A549 (cell line): ENCODE data around the gene LNPEP.

Experiments used
- HDAC2 ChIP-seq: fragments of 200-600 bp; sonication (generic); IDR thresholded peaks from 2 replicates; pipeline ENCODE4 v1.6.1; 2016
- MAFK ChIP-seq: fragments of 450-650 bp; IDR thresholded peaks from 2 replicates; pipeline ENCODE4 v1.6.1; 2014; ENCODE audit not compliant: partially characterized antibody
- POLR2A ChIP-seq: IDR thresholded peaks from 2 replicates; pipeline ENCODE4 v1.6.1; 2012; ENCODE audit warnings: mild to moderate bottlenecking, low read length
- RAD21 ChIP-seq, 2 experiments: fragments of >200 bp in 1 of 2; sonication (Bioruptor Twin) in 1 of 2; formaldehyde crosslinking in 1 of 2; IDR thresholded peaks in 1 of 2; conservative IDR thresholded peaks in 1 of 2; 2 replicates in 1 of 2; 3 replicates in 1 of 2; pipeline ENCODE4 v1.6.1; 2012 to 2018; ENCODE audit warnings: inconsistent platforms in 1 of 2
- SMC3 ChIP-seq: fragments of >200 bp; sonication (Bioruptor Twin); formaldehyde crosslinking; IDR thresholded peaks from 3 replicates; pipeline ENCODE4 v1.6.1; 2018; ENCODE audit warnings: inconsistent platforms
- TF ChIP-seq, protein P1 (sequence below): fragments of >200 bp; sonication (Bioruptor Twin); formaldehyde crosslinking; IDR thresholded peaks from 3 replicates; pipeline ENCODE4 v1.5.1; 2016
- TF ChIP-seq, protein P2 (sequence below): fragments of 200-600 bp; sonication (generic); IDR thresholded peaks from 2 replicates; pipeline ENCODE4 v1.6.1; 2016; ENCODE audit warnings: antibody characterized with exemption, mild to moderate bottlenecking, moderate library complexity

DNA sequence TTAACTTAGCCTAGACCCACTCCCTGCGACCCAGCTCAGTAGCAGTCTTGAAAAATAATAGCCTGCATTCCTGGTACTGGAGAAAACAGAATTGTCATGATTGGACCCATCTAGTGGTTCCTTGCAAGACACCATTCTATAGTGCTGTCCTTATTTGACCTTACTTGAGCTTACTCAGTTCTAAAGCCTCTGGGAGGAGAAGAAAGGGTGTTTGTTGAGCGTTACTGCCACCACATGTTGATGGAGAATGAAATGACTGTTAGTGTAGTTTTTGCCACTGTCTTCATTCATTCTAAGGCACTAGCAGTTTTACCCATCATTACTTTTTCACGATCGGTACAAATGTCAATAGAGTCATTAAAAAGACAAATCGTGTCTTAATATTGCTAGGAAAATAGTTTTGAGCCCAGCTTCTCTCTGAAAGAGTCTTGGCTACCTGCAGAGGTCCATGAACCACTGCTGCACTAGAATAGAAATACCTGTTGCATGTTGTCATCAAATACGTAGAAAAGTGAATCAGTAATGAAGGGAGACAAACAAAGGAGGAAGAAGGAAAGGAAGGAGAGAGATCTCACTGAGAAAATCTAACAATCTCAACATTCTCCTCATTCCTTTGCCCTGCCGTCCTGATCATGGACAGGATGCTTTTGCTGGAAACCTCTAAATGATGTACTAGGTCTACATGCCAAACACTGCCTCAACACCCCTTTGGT is 110.5 kb downstream of the LNPEP start:
- TF ChIP-seq MAFK: no peak
- no peak for TF ChIP-seq POLR2A
- TF ChIP-seq, protein P1, sequence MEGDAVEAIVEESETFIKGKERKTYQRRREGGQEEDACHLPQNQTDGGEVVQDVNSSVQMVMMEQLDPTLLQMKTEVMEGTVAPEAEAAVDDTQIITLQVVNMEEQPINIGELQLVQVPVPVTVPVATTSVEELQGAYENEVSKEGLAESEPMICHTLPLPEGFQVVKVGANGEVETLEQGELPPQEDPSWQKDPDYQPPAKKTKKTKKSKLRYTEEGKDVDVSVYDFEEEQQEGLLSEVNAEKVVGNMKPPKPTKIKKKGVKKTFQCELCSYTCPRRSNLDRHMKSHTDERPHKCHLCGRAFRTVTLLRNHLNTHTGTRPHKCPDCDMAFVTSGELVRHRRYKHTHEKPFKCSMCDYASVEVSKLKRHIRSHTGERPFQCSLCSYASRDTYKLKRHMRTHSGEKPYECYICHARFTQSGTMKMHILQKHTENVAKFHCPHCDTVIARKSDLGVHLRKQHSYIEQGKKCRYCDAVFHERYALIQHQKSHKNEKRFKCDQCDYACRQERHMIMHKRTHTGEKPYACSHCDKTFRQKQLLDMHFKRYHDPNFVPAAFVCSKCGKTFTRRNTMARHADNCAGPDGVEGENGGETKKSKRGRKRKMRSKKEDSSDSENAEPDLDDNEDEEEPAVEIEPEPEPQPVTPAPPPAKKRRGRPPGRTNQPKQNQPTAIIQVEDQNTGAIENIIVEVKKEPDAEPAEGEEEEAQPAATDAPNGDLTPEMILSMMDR: no peak
- TF ChIP-seq HDAC2: no peak
- peak; percentile 16 to 25; a peak in 1 of 5 replicates for TF ChIP-seq RAD21 (conservative IDR thresholded peaks at IDR 0.05 in 1 of 2, IDR thresholded peaks at IDR 0.05 in 1 of 2)
- no peak for TF ChIP-seq SMC3
- TF ChIP-seq, protein P2, sequence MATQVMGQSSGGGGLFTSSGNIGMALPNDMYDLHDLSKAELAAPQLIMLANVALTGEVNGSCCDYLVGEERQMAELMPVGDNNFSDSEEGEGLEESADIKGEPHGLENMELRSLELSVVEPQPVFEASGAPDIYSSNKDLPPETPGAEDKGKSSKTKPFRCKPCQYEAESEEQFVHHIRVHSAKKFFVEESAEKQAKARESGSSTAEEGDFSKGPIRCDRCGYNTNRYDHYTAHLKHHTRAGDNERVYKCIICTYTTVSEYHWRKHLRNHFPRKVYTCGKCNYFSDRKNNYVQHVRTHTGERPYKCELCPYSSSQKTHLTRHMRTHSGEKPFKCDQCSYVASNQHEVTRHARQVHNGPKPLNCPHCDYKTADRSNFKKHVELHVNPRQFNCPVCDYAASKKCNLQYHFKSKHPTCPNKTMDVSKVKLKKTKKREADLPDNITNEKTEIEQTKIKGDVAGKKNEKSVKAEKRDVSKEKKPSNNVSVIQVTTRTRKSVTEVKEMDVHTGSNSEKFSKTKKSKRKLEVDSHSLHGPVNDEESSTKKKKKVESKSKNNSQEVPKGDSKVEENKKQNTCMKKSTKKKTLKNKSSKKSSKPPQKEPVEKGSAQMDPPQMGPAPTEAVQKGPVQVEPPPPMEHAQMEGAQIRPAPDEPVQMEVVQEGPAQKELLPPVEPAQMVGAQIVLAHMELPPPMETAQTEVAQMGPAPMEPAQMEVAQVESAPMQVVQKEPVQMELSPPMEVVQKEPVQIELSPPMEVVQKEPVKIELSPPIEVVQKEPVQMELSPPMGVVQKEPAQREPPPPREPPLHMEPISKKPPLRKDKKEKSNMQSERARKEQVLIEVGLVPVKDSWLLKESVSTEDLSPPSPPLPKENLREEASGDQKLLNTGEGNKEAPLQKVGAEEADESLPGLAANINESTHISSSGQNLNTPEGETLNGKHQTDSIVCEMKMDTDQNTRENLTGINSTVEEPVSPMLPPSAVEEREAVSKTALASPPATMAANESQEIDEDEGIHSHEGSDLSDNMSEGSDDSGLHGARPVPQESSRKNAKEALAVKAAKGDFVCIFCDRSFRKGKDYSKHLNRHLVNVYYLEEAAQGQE: no peak
